GM18870 (cell line): ENCODE measurements around the gene RIT2.

Source experiments
- ATAC-seq: cut with Tn5 transposase; IDR thresholded peaks from one replicate; pipeline ENCODE4 v1.9.1; 2021; ENCODE audit warnings: moderate library complexity; ENCODE audit not compliant: unreplicated experiment

RIT2 gene

GRCh38 chr18:43092539-43092938, 22.9 kb downstream of the RIT2 start:
- ATAC-seq: no peak

- no peak for ATAC-seq
These were observed 34.1 kb downstream of the RIT2 start for GRCh38 chr18:43081396-43081795.

GRCh38 chr18:43080671-43081070, 34.8 kb downstream of the RIT2 start:
- no peak for ATAC-seq

GRCh38 chr18:43079422-43079821, 36.1 kb downstream of the RIT2 start:
- no peak for ATAC-seq

GRCh38 chr18:43078478-43079092, 36.9 kb downstream of the RIT2 start:
- no peak for ATAC-seq

GRCh38 chr18:43077510-43078308, 37.8 kb downstream of the RIT2 start:
- ATAC-seq: no peak

- no peak for ATAC-seq
These were observed 41.7 kb downstream of the RIT2 start for GRCh38 chr18:43073771-43074170.

- no peak for ATAC-seq
These were observed 46.7 kb downstream of the RIT2 start for GRCh38 chr18:43068781-43069180.

- ATAC-seq: no peak
These were observed 47.9 kb downstream of the RIT2 start for GRCh38 chr18:43067570-43067969.

GRCh38 chr18:43061816-43062215, 53.7 kb downstream of the RIT2 start:
- ATAC-seq: no peak

GRCh38 chr18:43061318-43061717, 54.2 kb downstream of the RIT2 start:
- ATAC-seq: no peak

- no peak for ATAC-seq
These were observed 55.5 kb downstream of the RIT2 start for GRCh38 chr18:43060020-43060419.

- ATAC-seq: no peak
These were observed 60.5 kb downstream of the RIT2 start for GRCh38 chr18:43054815-43055519.

GRCh38 chr18:43049021-43049420, 66.5 kb downstream of the RIT2 start:
- ATAC-seq: no peak

GRCh38 chr18:43046322-43046721, 69.2 kb downstream of the RIT2 start:
- ATAC-seq: no peak

- ATAC-seq: no peak
These were observed 71.9 kb downstream of the RIT2 start for GRCh38 chr18:43043626-43044025.

- no peak for ATAC-seq
These were observed 75.2 kb downstream of the RIT2 start for GRCh38 chr18:43040281-43040680.

GRCh38 chr18:43034683-43035500, 80.6 kb downstream of the RIT2 start:
- no peak for ATAC-seq

GRCh38 chr18:43031169-43031568, 84.3 kb downstream of the RIT2 start:
- no peak for ATAC-seq

GRCh38 chr18:43029414-43029813, 86.1 kb downstream of the RIT2 start:
- no peak for ATAC-seq

- no peak for ATAC-seq
These were observed 92.6 kb downstream of the RIT2 start for GRCh38 chr18:43022874-43023273.
